SK-N-SH treated with all-trans-retinoic acid at 6 μM for 48 hours (cell line): ENCODE data around the gene LRRC4C.

ENCODE experiments used
- ATAC-seq: fragments of 200-7000 bp; cut with Tn5 transposase; 3 replicates; pipeline ENCODE4 v1.9.1; 2020; ENCODE audit warnings: mild to moderate bottlenecking, moderate library complexity
- BACH2 ChIP-seq: fragments of 250-450 bp; sonication (Bioruptor Pico); IDR thresholded peaks from 2 replicates; pipeline ENCODE4 v1.9.0; 2021; ENCODE audit warnings: mild to moderate bottlenecking, borderline replicate concordance
- CREB5 ChIP-seq: fragments of 250-450 bp; sonication (Bioruptor Pico); IDR thresholded peaks from 2 replicates; pipeline ENCODE4 v1.5.1; 2020; ENCODE audit warnings: low read depth, mild to moderate bottlenecking, moderate library complexity
- CSDC2 ChIP-seq: fragments of 250-450 bp; sonication (Bioruptor Pico); IDR thresholded peaks from 2 replicates; pipeline ENCODE4 v1.5.0; 2020; ENCODE audit warnings: mild to moderate bottlenecking, moderate library complexity
- CSRNP3 ChIP-seq: fragments of 250-450 bp; sonication (Bioruptor Pico); IDR thresholded peaks from 2 replicates; pipeline ENCODE4 v1.5.1; 2021; ENCODE audit warnings: mild to moderate bottlenecking, moderate library complexity
- ESRRG ChIP-seq: fragments of 250-450 bp; sonication (Bioruptor Pico); IDR thresholded peaks from 2 replicates; pipeline ENCODE4 v1.6.1; 2021; ENCODE audit warnings: mild to moderate bottlenecking
- GLIS3 ChIP-seq: fragments of 250-450 bp; sonication (Bioruptor Pico); IDR thresholded peaks from 2 replicates; pipeline ENCODE4 v1.5.0; 2020; ENCODE audit warnings: mild to moderate bottlenecking, moderate library complexity
- ISL1 ChIP-seq: fragments of 250-450 bp; sonication (Bioruptor Pico); IDR thresholded peaks from 2 replicates; pipeline ENCODE4 v2.1.2; 2022; ENCODE audit warnings: mild to moderate bottlenecking, moderate library complexity
- OSR1 ChIP-seq: fragments of 250-450 bp; sonication (Bioruptor Pico); IDR thresholded peaks from 2 replicates; pipeline ENCODE4 v1.8.0; 2022; ENCODE audit warnings: moderate library complexity, mild to moderate bottlenecking, inconsistent platforms
- PATZ1 ChIP-seq: fragments of 250-450 bp; sonication (Bioruptor Pico); IDR thresholded peaks from 2 replicates; pipeline ENCODE4 v1.8.0; 2020; ENCODE audit warnings: mild to moderate bottlenecking, moderate library complexity, borderline replicate concordance
- POU6F1 ChIP-seq: fragments of 250-450 bp; sonication (Bioruptor Pico); IDR thresholded peaks from 2 replicates; pipeline ENCODE4 v1.8.0; 2021; ENCODE audit warnings: low read depth, mild to moderate bottlenecking, moderate library complexity, borderline replicate concordance
- PPARA ChIP-seq: fragments of 250-450 bp; sonication (Bioruptor Pico); IDR thresholded peaks from 2 replicates; pipeline ENCODE4 v1.5.0; 2020; ENCODE audit warnings: mild to moderate bottlenecking, borderline replicate concordance
- RARB ChIP-seq: fragments of 250-450 bp; sonication (Bioruptor Pico); IDR thresholded peaks from 2 replicates; pipeline ENCODE4 v1.8.0; 2021; ENCODE audit warnings: mild to moderate bottlenecking, moderate library complexity
- SNAI2 ChIP-seq: fragments of 250-450 bp; sonication (Bioruptor Pico); IDR thresholded peaks from 2 replicates; pipeline ENCODE4 v1.5.0; 2020; ENCODE audit warnings: mild to moderate bottlenecking, moderate library complexity
- TOX ChIP-seq: fragments of 250-450 bp; sonication (Bioruptor Pico); IDR thresholded peaks from 2 replicates; pipeline ENCODE4 v1.8.0; 2021; ENCODE audit warnings: mild to moderate bottlenecking, moderate library complexity, borderline replicate concordance
- TSHZ2 ChIP-seq: fragments of 250-450 bp; sonication (Bioruptor Pico); IDR thresholded peaks from 2 replicates; pipeline ENCODE4 v1.5.0; 2020; ENCODE audit warnings: mild to moderate bottlenecking, moderate library complexity
- ZC3H10 ChIP-seq: fragments of 250-450 bp; sonication (Bioruptor Pico); IDR thresholded peaks from 2 replicates; pipeline ENCODE4 v1.5.1; 2021; ENCODE audit warnings: mild to moderate bottlenecking, moderate library complexity
- ZFP3 ChIP-seq: fragments of 250-450 bp; sonication (Bioruptor Pico); IDR thresholded peaks from 2 replicates; pipeline ENCODE4 v1.5.0; 2020; ENCODE audit warnings: mild to moderate bottlenecking, moderate library complexity
- ZFP30 ChIP-seq: fragments of 450-650 bp; formaldehyde crosslinking; IDR thresholded peaks from 2 replicates; pipeline ENCODE4 v1.5.0; 2022; ENCODE audit warnings: mild to moderate bottlenecking, moderate library complexity
- ZNF565 ChIP-seq: fragments of 450-650 bp; formaldehyde crosslinking; conservative IDR thresholded peaks from 2 replicates; pipeline ENCODE4 v1.5.0; 2020; ENCODE audit warnings: low read depth, mild to moderate bottlenecking, moderate library complexity
- ZNF8 ChIP-seq: fragments of 450-650 bp; formaldehyde crosslinking; IDR thresholded peaks from 2 replicates; pipeline ENCODE4 v1.5.0; 2020; ENCODE audit warnings: mild to moderate bottlenecking, moderate library complexity

LRRC4C gene

GRCh38 chr11:40321537-40321936 is 1137.9 kb downstream of the LRRC4C start (continued):
- TF ChIP-seq TSHZ2 (no peak), CREB5 (CRISPR knock-in tag) (no peak), CSDC2 (CRISPR knock-in tag) (no peak)

GRCh38 chr11:40316171-40316570 is 1143.3 kb downstream of the LRRC4C start:
- no peak for ATAC-seq
- TF ChIP-seq TOX (CRISPR knock-in tag) (no peak), TSHZ2 (no peak), ZFP30 (CRISPR knock-in tag) (no peak), PPARA (CRISPR knock-in tag) (no peak), OSR1 (CRISPR knock-in tag) (no peak), POU6F1 (no peak), BACH2 (CRISPR knock-in tag) (no peak), ISL1 (CRISPR knock-in tag) (no peak), ZNF8 (CRISPR knock-in tag) (no peak), SNAI2 (CRISPR knock-in tag) (no peak), PATZ1 (no peak), CSRNP3 (no peak)
- TF ChIP-seq, all 23 proteins: peak for 0

GRCh38 chr11:40315122-40315521 is 1144.3 kb downstream of the LRRC4C start:
- ATAC-seq, result no peak
- TF ChIP-seq ZNF8 (CRISPR knock-in tag), result no peak
- no peak for TF ChIP-seq ZFP3 (CRISPR knock-in tag)
- TF ChIP-seq ESRRG (CRISPR knock-in tag), result no peak
- TF ChIP-seq RARB (CRISPR knock-in tag), result no peak
- TF ChIP-seq CREB5 (CRISPR knock-in tag), result no peak
- no peak for TF ChIP-seq ZNF565 (CRISPR knock-in tag)
- no peak for TF ChIP-seq ISL1 (CRISPR knock-in tag)
- TF ChIP-seq GLIS3, result no peak
- no peak for TF ChIP-seq TSHZ2
- no peak for TF ChIP-seq POU6F1
- TF ChIP-seq ZFP30 (CRISPR knock-in tag), result no peak
- TF ChIP-seq ZC3H10 (CRISPR knock-in tag), result no peak
- TF ChIP-seq CSDC2 (CRISPR knock-in tag), result no peak
